IPS-20b (cell line): ENCODE results near the gene WWTR1.

Experiments
- H3K27ac ChIP-seq: one replicate; pipeline ENCODE4 v1.5.1; 2013; ENCODE audit warnings: low read length
- H3K27me3 ChIP-seq: 2 replicates; pipeline ENCODE4 v1.6.1; 2013; ENCODE audit warnings: mild to moderate bottlenecking, low read length, inconsistent platforms; ENCODE audit not compliant: insufficient read depth
- H3K36me3 ChIP-seq: 2 replicates; pipeline ENCODE4 v1.6.1; 2013; ENCODE audit warnings: low read depth, mild to moderate bottlenecking, inconsistent platforms, low read length, moderate library complexity; ENCODE audit not compliant: insufficient read depth
- H3K4me1 ChIP-seq: 2 replicates; pipeline ENCODE4 v1.6.1; 2013; ENCODE audit warnings: mild to moderate bottlenecking, control low read depth, inconsistent platforms, low read length, moderate library complexity; ENCODE audit not compliant: insufficient read depth
- H3K4me3 ChIP-seq: 2 replicates; pipeline ENCODE4 v1.5.1; 2013; ENCODE audit warnings: mild to moderate bottlenecking, low read length, inconsistent platforms
- H3K9ac ChIP-seq: 2 replicates; pipeline ENCODE4 v1.6.1; 2013; ENCODE audit warnings: low read depth, mild to moderate bottlenecking, inconsistent platforms, low read length, moderate library complexity
- H3K9me3 ChIP-seq: 2 replicates; pipeline ENCODE4 v1.6.1; 2013; ENCODE audit warnings: mild to moderate bottlenecking, low read depth, low read length, inconsistent platforms; ENCODE audit not compliant: insufficient read depth

WWTR1 gene

GRCh38 chr3:149585401-149585726 lies 72.5 kb downstream of the WWTR1 start:
- H3K27me3 ChIP-seq, result no peaks in the 10 kb centered on the region
- no peak overlapping the region for H3K9ac ChIP-seq
- H3K4me3 ChIP-seq, result no peak overlapping the region
- H3K27ac ChIP-seq, result no peak overlapping the region
- no peaks in the 10 kb centered on the region for H3K9me3 ChIP-seq
- H3K4me1 ChIP-seq, result peaks cover 6% of the 10 kb centered on the region; the same call in 1 of the 2 replicates
- no peaks in the 10 kb centered on the region for H3K36me3 ChIP-seq

- H3K27ac ChIP-seq, result no peak overlapping the region
- H3K4me3 ChIP-seq, result no peak overlapping the region
- peaks cover 6% of the 10 kb centered on the region; the same call in 1 of the 2 replicates for H3K4me1 ChIP-seq
- H3K9me3 ChIP-seq, result no peaks in the 10 kb centered on the region
- H3K36me3 ChIP-seq, result no peaks in the 10 kb centered on the region
- H3K9ac ChIP-seq, result no peak overlapping the region
- H3K27me3 ChIP-seq, result no peaks in the 10 kb centered on the region
Measured at GRCh38 chr3:149583921-149584635, 73.7 kb downstream of the WWTR1 start.

GRCh38 chr3:149582395-149582794 lies 75.4 kb downstream of the WWTR1 start:
- peaks cover 16% of the 10 kb centered on the region for H3K4me1 ChIP-seq
- no peak overlapping the region for H3K4me3 ChIP-seq
- no peak overlapping the region for H3K27ac ChIP-seq

GRCh38 chr3:149581681-149582370 lies 76.0 kb downstream of the WWTR1 start:
- H3K4me3 ChIP-seq, result no peak overlapping the region
- H3K9ac ChIP-seq, result peak overlapping the region; percentile 25; the same call in 1 of the 2 replicates
- peak overlapping the region; percentile 1 for H3K27ac ChIP-seq

More at GRCh38 chr3:149582395-149582794, 75.4 kb downstream of the WWTR1 start:
- no peaks in the 10 kb centered on the region for H3K36me3 ChIP-seq
- no peaks in the 10 kb centered on the region for H3K9me3 ChIP-seq
- no peaks in the 10 kb centered on the region for H3K27me3 ChIP-seq
- no peak overlapping the region for H3K9ac ChIP-seq

GRCh38 chr3:149581248-149581647 lies 76.6 kb downstream of the WWTR1 start:
- no peak overlapping the region for H3K4me3 ChIP-seq
- H3K4me1 ChIP-seq, result peaks cover 22% of the 10 kb centered on the region
- no peak overlapping the region for H3K9ac ChIP-seq
- no peaks in the 10 kb centered on the region for H3K9me3 ChIP-seq
- no peak overlapping the region for H3K27ac ChIP-seq
- no peaks in the 10 kb centered on the region for H3K36me3 ChIP-seq
- H3K27me3 ChIP-seq, result no peaks in the 10 kb centered on the region

More at GRCh38 chr3:149581681-149582370, 76.0 kb downstream of the WWTR1 start:
- Histone ChIP-seq H3K4me1 (peaks cover 18% of the 10 kb centered on the region), H3K36me3 (no peaks in the 10 kb centered on the region), H3K9me3 (no peaks in the 10 kb centered on the region), H3K27me3 (no peaks in the 10 kb centered on the region)

- Histone ChIP-seq H3K27ac (no peak overlapping the region), H3K4me1 (peaks cover 34% of the 10 kb centered on the region), H3K4me3 (no peak overlapping the region)
Measured at GRCh38 chr3:149579838-149580542, 77.8 kb downstream of the WWTR1 start.

GRCh38 chr3:149579161-149579560 lies 78.7 kb downstream of the WWTR1 start:
- H3K36me3 ChIP-seq, result no peaks in the 10 kb centered on the region
- no peaks in the 10 kb centered on the region for H3K9me3 ChIP-seq
- no peak overlapping the region for H3K27ac ChIP-seq
- H3K27me3 ChIP-seq, result no peaks in the 10 kb centered on the region
- H3K4me1 ChIP-seq, result peaks cover 34% of the 10 kb centered on the region
- H3K4me3 ChIP-seq, result no peak overlapping the region
- H3K9ac ChIP-seq, result no peak overlapping the region

More at GRCh38 chr3:149579838-149580542, 77.8 kb downstream of the WWTR1 start:
- Histone ChIP-seq H3K36me3 (no peaks in the 10 kb centered on the region), H3K9me3 (no peaks in the 10 kb centered on the region), H3K9ac (no peak overlapping the region), H3K27me3 (no peaks in the 10 kb centered on the region)

GRCh38 chr3:149577801-149578200 lies 80.0 kb downstream of the WWTR1 start:
- no peaks in the 10 kb centered on the region; the same call in 1 of the 2 replicates for H3K27me3 ChIP-seq
- H3K9me3 ChIP-seq, result no peaks in the 10 kb centered on the region
- H3K9ac ChIP-seq, result no peak overlapping the region
- no peaks in the 10 kb centered on the region for H3K36me3 ChIP-seq
- no peak overlapping the region for H3K4me3 ChIP-seq
- H3K27ac ChIP-seq, result no peak overlapping the region
- peaks cover 34% of the 10 kb centered on the region for H3K4me1 ChIP-seq

GRCh38 chr3:149575961-149576564 lies 81.8 kb downstream of the WWTR1 start:
- Histone ChIP-seq H3K9me3 (no peaks in the 10 kb centered on the region), H3K36me3 (peaks cover 12% of the 10 kb centered on the region; the same call in 1 of the 2 replicates), H3K27ac (no peak overlapping the region), H3K27me3 (no peaks in the 10 kb centered on the region; the same call in 1 of the 2 replicates), H3K9ac (no peak overlapping the region), H3K4me1 (peaks cover 31% of the 10 kb centered on the region), H3K4me3 (no peak overlapping the region)

- H3K4me1 ChIP-seq, result peaks cover 31% of the 10 kb centered on the region
- H3K27ac ChIP-seq, result no peak overlapping the region
- H3K36me3 ChIP-seq, result peaks cover 12% of the 10 kb centered on the region; the same call in 1 of the 2 replicates
- no peaks in the 10 kb centered on the region for H3K9me3 ChIP-seq
- H3K27me3 ChIP-seq, result no peaks in the 10 kb centered on the region; the same call in 1 of the 2 replicates
- no peak overlapping the region for H3K9ac ChIP-seq
- H3K4me3 ChIP-seq, result no peak overlapping the region
Measured at GRCh38 chr3:149575213-149575960, 82.4 kb downstream of the WWTR1 start.
